NB4 (cell line): ENCODE measurements around the gene TAOK1.

Experiments used
- CTCF ChIP-seq: IDR thresholded peaks from one replicate; pipeline ENCODE4 v1.5.1; 2012; ENCODE audit warnings: low read depth, low read length
- MYC ChIP-seq: IDR thresholded peaks from 2 replicates; pipeline ENCODE4 v1.6.1; 2011; ENCODE audit warnings: low read depth, low read length
- POLR2A ChIP-seq: IDR thresholded peaks from 2 replicates; pipeline ENCODE4 v1.6.1; 2011; ENCODE audit warnings: mild to moderate bottlenecking; ENCODE audit not compliant: insufficient read length; ENCODE audit errors: extremely low read depth

- TF ChIP-seq CTCF, result no peak
- TF ChIP-seq MYC, result no peak
- no peak for TF ChIP-seq POLR2A
These were observed 170.2 kb downstream of the TAOK1 start for GRCh38 chr17:29560316-29560715.
